Lower leg skin (tissue), 4 donors: ENCODE results near the gene STAP2. TPM values are rescaled to one million over a fixed set of nuclear protein-coding genes. Genes with fewer than 3 reads are reported as not detected.

Source experiments
- DNase-seq, 2 donors: peaks; one replicate each; pipeline ENCODE4 v3.0.0-alpha.2; 2019; ENCODE audit warnings: low spot score in 2 of 2
- H3K4me3 ChIP-seq: fragments of 200-600 bp; sonication (generic); 2 replicates; pipeline ENCODE4 v1.5.1; 2017; ENCODE audit warnings: mild to moderate bottlenecking, low read depth; ENCODE audit not compliant: poor library complexity, severe bottlenecking
- CTCF ChIP-seq, 3 donors: fragments of 450-650 bp; IDR thresholded peaks; one replicate each; pipeline ENCODE4 v1.5.1; 2016; ENCODE audit warnings: antibody characterized with exemption in 3 of 3, mild to moderate bottlenecking in 3 of 3, moderate library complexity in 2 of 3
- POLR2A ChIP-seq, 2 donors: fragments of 450-650 bp; IDR thresholded peaks; one replicate each; pipeline ENCODE4 v1.6.1; 2016 to 2017; ENCODE audit warnings: antibody characterized with exemption in 2 of 2, mild to moderate bottlenecking in 1 of 2, moderate library complexity in 1 of 2
- WGBS, 2 donors: methylation state at CpG; one replicate each; pipeline ENCODE4 v1.1.5; 2018; 5-methylcytosine and 5-hydroxymethylcytosine counted together
- intact Hi-C: fragments of 100-400 bp; cut with DNase I; formaldehyde crosslinking; loops from one replicate; pipeline ENCODE4 v1.15.0; 2023; ENCODE audit warnings: low total_unique reads
- total RNA-seq, 4 donors: library from RNA; depleted of rRNA; stranded (reverse); fragments of >200 nt; gene quantifications; one replicate each; pipeline ENCODE4 v1.1.0, GENCODE V29; 2016

STAP2 gene
- total RNA-seq, 4 donors from 2014 or later = 78.5 to 159 (median 122) TPM

GRCh38 chr19:4323692-4324091, 14.9 kb downstream of the STAP2 start:
- no peak for TF ChIP-seq CTCF (IDR thresholded peaks at IDR 0.05)
- no peak for TF ChIP-seq POLR2A (IDR thresholded peaks at IDR 0.05)
- WGBS, 2 donors = 88 to 92% methylated on average over 7 to 9 of the region's 9 CpGs
- no peak overlapping the region for H3K4me3 ChIP-seq
- intact Hi-C loops = no loop called here
- DNase-seq = no peak

- no peak for DNase-seq
- TF ChIP-seq POLR2A (IDR thresholded peaks at IDR 0.05) (no peak), CTCF (IDR thresholded peaks at IDR 0.05) (no peak)
- intact Hi-C loops = no loop called here
- H3K4me3 ChIP-seq = no peak overlapping the region
- WGBS, 2 donors = 75 to 78% methylated on average over 19 to 31 of the region's 37 CpGs
These were observed 15.5 kb downstream of the STAP2 start for GRCh38 chr19:4322942-4323665.

GRCh38 chr19:4320419-4320818, 18.2 kb downstream of the STAP2 start:
- TF ChIP-seq CTCF (IDR thresholded peaks at IDR 0.05) = no peak
- TF ChIP-seq POLR2A (IDR thresholded peaks at IDR 0.05) = no peak
- intact Hi-C loops = no loop called here
- no peak overlapping the region for H3K4me3 ChIP-seq
- WGBS, 2 donors = 95 to 97% methylated on average over 2 of the region's 2 CpGs
- DNase-seq = no peak

GRCh38 chr19:4319067-4319718, 19.4 kb downstream of the STAP2 start:
- intact Hi-C loops = no loop called here
- TF ChIP-seq POLR2A (IDR thresholded peaks at IDR 0.05) = no peak
- TF ChIP-seq CTCF (IDR thresholded peaks at IDR 0.05) = no peak
- no peak overlapping the region for H3K4me3 ChIP-seq
- WGBS, 2 donors = 87 to 88% methylated on average over 2 of the region's 2 CpGs
- DNase-seq = no peak

GRCh38 chr19:4318460-4318859, 20.2 kb downstream of the STAP2 start:
- H3K4me3 ChIP-seq = no peak overlapping the region
- intact Hi-C loops = no loop called here
- no peak for DNase-seq
- no peak for TF ChIP-seq CTCF (IDR thresholded peaks at IDR 0.05)
- TF ChIP-seq POLR2A (IDR thresholded peaks at IDR 0.05) = no peak
- 83 to 93% methylated on average over 7 of the region's 7 CpGs for WGBS, 2 donors
